Prostate gland (tissue), 2 donors: Measurements from ENCODE around the gene PRPF4.

Experiments used
- POLR2A ChIP-seq: fragments of 450-650 bp; IDR thresholded peaks from one replicate; pipeline ENCODE4 v1.6.1; 2016; ENCODE audit warnings: antibody characterized with exemption, mild to moderate bottlenecking
- POLR2AphosphoS5 ChIP-seq: sonication (generic); formaldehyde crosslinking; IDR thresholded peaks from one replicate; pipeline ENCODE4 v1.6.1; 2017; ENCODE audit warnings: antibody characterized with exemption
- TF ChIP-seq, protein P1 (sequence below), 4 experiments: fragments of 200-600 bp in 2 of 4; fragments of 450-650 bp in 2 of 4; sonication (generic) in 2 of 4; IDR thresholded peaks; 1 replicate in 3 of 4; 2 replicates in 1 of 4; pipeline ENCODE4 v1.5.1; 2016 to 2019; ENCODE audit warnings: antibody characterized with exemption in 4 of 4, mild to moderate bottlenecking in 2 of 4, moderate library complexity in 2 of 4

DNA sequence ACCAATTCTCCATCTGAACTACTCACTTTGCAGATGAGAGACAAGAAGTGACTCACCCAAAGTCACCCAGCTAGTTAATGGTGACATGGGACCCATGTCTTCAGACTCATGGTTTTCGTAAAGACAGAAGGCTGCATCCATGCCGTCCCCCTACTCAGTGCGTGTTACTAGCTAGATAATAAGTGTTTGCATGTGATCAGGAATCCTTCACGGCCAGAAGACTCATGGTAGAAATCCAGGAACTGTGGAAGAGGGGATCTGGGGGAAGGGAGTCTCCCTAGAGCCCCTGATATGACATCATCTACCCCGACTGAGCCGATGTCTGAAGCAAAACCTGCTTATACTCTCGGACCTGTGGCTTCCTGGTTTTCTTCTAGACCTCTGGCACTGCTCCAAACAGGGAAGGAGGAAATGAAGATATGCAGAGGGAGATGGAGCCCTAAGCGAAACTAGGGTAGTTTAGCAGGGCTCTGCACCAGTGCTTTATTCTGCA is 24.4 kb downstream of the PRPF4 start:
- TF ChIP-seq POLR2AphosphoS5 (no peak), POLR2A (no peak)
- TF ChIP-seq, protein P1, sequence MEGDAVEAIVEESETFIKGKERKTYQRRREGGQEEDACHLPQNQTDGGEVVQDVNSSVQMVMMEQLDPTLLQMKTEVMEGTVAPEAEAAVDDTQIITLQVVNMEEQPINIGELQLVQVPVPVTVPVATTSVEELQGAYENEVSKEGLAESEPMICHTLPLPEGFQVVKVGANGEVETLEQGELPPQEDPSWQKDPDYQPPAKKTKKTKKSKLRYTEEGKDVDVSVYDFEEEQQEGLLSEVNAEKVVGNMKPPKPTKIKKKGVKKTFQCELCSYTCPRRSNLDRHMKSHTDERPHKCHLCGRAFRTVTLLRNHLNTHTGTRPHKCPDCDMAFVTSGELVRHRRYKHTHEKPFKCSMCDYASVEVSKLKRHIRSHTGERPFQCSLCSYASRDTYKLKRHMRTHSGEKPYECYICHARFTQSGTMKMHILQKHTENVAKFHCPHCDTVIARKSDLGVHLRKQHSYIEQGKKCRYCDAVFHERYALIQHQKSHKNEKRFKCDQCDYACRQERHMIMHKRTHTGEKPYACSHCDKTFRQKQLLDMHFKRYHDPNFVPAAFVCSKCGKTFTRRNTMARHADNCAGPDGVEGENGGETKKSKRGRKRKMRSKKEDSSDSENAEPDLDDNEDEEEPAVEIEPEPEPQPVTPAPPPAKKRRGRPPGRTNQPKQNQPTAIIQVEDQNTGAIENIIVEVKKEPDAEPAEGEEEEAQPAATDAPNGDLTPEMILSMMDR (IDR thresholded peaks at IDR 0.05): no peak
